Heart left ventricle (tissue), 16 donors: ENCODE results near the gene SIGLEC1. TPM values are rescaled to one million over a fixed set of nuclear protein-coding genes. Genes with fewer than 3 reads are reported as not detected.

Source experiments
- ATAC-seq, 4 donors: fragments of 200-7000 bp; cut with Tn5 transposase; one replicate each; pipeline ENCODE4 v1.9.1; 2020 to 2022; ENCODE audit warnings: moderate library complexity in 4 of 4, mild to moderate bottlenecking in 3 of 4, moderate number of reproducible peaks in 1 of 4
- DNase-seq, 5 donors: peaks; one replicate each; pipeline ENCODE4 v3.0.0-alpha.2; 2020
- H3K27ac ChIP-seq, 12 donors: fragments of 200-600 bp; sonication (generic) in 4 of 12; one replicate each; pipeline versions ENCODE4 v1.5.0 to v1.8.0; 2016 to 2022; ENCODE audit warnings: mild to moderate bottlenecking in 2 of 12
- H3K27me3 ChIP-seq, 9 donors: fragments of 200-600 bp; sonication (generic) in 2 of 9; one replicate each; pipeline versions ENCODE4 v1.5.1 to v1.8.0; 2016 to 2022; ENCODE audit warnings: mild to moderate bottlenecking in 3 of 9
- H3K36me3 ChIP-seq, 9 donors: fragments of 200-600 bp; sonication (generic) in 2 of 9; one replicate each; pipeline versions ENCODE4 v1.5.0 to v1.8.0; 2018 to 2022; ENCODE audit warnings: mild to moderate bottlenecking in 2 of 9
- H3K4me1 ChIP-seq, 12 donors: fragments of 200-600 bp; sonication (generic) in 4 of 12; one replicate each; pipeline versions ENCODE4 v1.5.0 to v1.8.0; 2016 to 2022; ENCODE audit warnings: mild to moderate bottlenecking in 3 of 12
- H3K4me3 ChIP-seq, 12 donors: fragments of 200-600 bp; sonication (generic) in 4 of 12; one replicate each; pipeline versions ENCODE4 v1.5.0 to v1.8.0; 2017 to 2022; ENCODE audit warnings: mild to moderate bottlenecking in 9 of 12, moderate library complexity in 4 of 12
- H3K9me3 ChIP-seq, 12 donors: fragments of 200-600 bp; sonication (generic) in 4 of 12; one replicate each; pipeline versions ENCODE4 v1.5.0 to v1.8.0; 2016 to 2022; ENCODE audit warnings: mild to moderate bottlenecking in 1 of 12
- CTCF ChIP-seq, 12 donors: fragments of 200-600 bp; sonication (generic) in 4 of 12; IDR thresholded peaks; one replicate each; pipeline versions ENCODE4 v1.5.0 to v1.8.0; 2018 to 2022; ENCODE audit warnings: antibody characterized with exemption in 12 of 12, mild to moderate bottlenecking in 5 of 12
- POLR2A ChIP-seq, 2 donors: fragments of 450-650 bp; IDR thresholded peaks; one replicate each; pipeline ENCODE4 v1.6.1; 2017; ENCODE audit warnings: antibody characterized with exemption in 2 of 2, mild to moderate bottlenecking in 2 of 2, moderate library complexity in 2 of 2
- WGBS, 4 donors: extraction: QIAGEN DNeasy Blood & Tissue Kit in 2 of 4; methylation state at CpG; one replicate each; pipeline versions ENCODE4 v1.1.5 to v1.1.7; 2013 to 2018; 5-methylcytosine and 5-hydroxymethylcytosine counted together
- intact Hi-C, 10 donors: fragments of 100-400 bp; cut with DNase I; formaldehyde crosslinking; loops; one replicate each; pipeline versions ENCODE4 v1.11.1 to v1.14.2; 2022
- polyA plus RNA-seq, 2 donors: library from polyadenylated mRNA; stranded (reverse); fragments of 200-250 nt; gene quantifications; one replicate each; pipeline ENCODE4 v1.2.3, GENCODE V29; 2013
- total RNA-seq, 9 donors: library from RNA; depleted of rRNA in 2 of 9; stranded (reverse); fragments of >200 nt in 2 of 9; fragmentation: NEBNext Ultra II Directional in 3 of 9; extraction: Animal tissue kit (Norgen Biotek cat#: 25700) in 3 of 9; gene quantifications; one replicate each; pipeline versions ENCODE4 v1.1.0 to v1.2.4, GENCODE V29; 2016 to 2023
- donor health status: ischemic (EF 13 %, LVEDD 7.1; RV severe dilation, severe dysfunction).
- donor health status: healthy with polysubstance abuse.
- donor health status: DM: no; HTN: yes; CAD: no.
- donor health status: DM: no; HTN: no; CAD: no.
- donor health status: ischemic (EF 25% LVEDD 6.9; RV normal size, moderate dysfunction).
- donor health status: ischemic (EF 25% LVEDD 5.7; RV mildly dilated, moderate dysfunction).
- donor health status: healthy.
- donor health status: DM: yes; HTN: yes; CAD: no.
- donor health status: ischemic (EF 35%, LVEDD 5.7; RV mildly dilated, moderate dysfunction).
- donor health status: nonischemic (EF 11% LVEDD 7.7; RV severe dilation, severe dysfunction).
- donor health status: DM: yes; HTN: yes; CAD: no.
- donor health status: PGD.
- donor health status: ischemic (EF 29% LVEDD 5.4; RV normal size, mild dysfunction).
- donor health status: nonischemic (EF 23%, LVEDD 6.1; RV moderate dilation, normal function).

The SIGLEC1 gene
- total and polyA plus RNA-seq, 11 donors: 1.5 to 51.9 (median 5.7) TPM

- intact Hi-C loops: no loop called here
- DNase-seq: peak in 2 of 5 donors; percentile 42 to 56
- Histone ChIP-seq H3K27me3 (peaks cover 0 to 18% (median 0%) of the 10 kb centered on the region in 9 donors), H3K4me1 (peaks cover 0 to 81% (median 40%) of the 10 kb centered on the region in 12 donors), H3K36me3 (peaks cover 0 to 6% (median 0%) of the 10 kb centered on the region in 9 donors), H3K9me3 (no peaks in the 10 kb centered on the region), H3K4me3 (peak within 1 kb of the TSS; percentile 51 to 91 (median 70)), H3K27ac (peak within 1 kb of the TSS; percentile 73 to 96 (median 94))
- ATAC-seq: peak in 2 of 4 donors; percentile 24 to 33
- 1 to 9% (median 7%) methylated on average over 20 to 67 of the region's 67 CpGs for WGBS, 4 donors
- TF ChIP-seq CTCF (IDR thresholded peaks at IDR 0.05) (no peak), POLR2A (IDR thresholded peaks at IDR 0.05) (no peak)
Observed at GRCh38 chr20:3732327-3733118, 20.1 kb upstream of the SIGLEC1 start, which contains the start of gene HSPA12B. HSPA12B (plus strand) TSS chr20:3732685; CDS start chr20:3738675, 5,990 bp downstream.

- no peaks in the 10 kb centered on the region for H3K9me3 ChIP-seq
- intact Hi-C loops: no loop called here
- H3K4me3 ChIP-seq: peak overlapping the region in 8 of 12 donors; percentile 28 to 91 (median 66)
- DNase-seq: peak in 1 of 5 donors; percentile 29
- H3K4me1 ChIP-seq: peaks cover 0 to 81% (median 44%) of the 10 kb centered on the region in 12 donors
- peaks cover 0 to 22% (median 0%) of the 10 kb centered on the region in 9 donors for H3K27me3 ChIP-seq
- 66 to 87% (median 69%) methylated on average over 8 to 16 of the region's 16 CpGs for WGBS, 4 donors
- ATAC-seq: no peak
- TF ChIP-seq CTCF (IDR thresholded peaks at IDR 0.05) (no peak), POLR2A (IDR thresholded peaks at IDR 0.05) (no peak)
- H3K36me3 ChIP-seq: peaks cover 0 to 6% (median 0%) of the 10 kb centered on the region in 9 donors
- H3K27ac ChIP-seq: peak overlapping the region in 11 of 12 donors; percentile 60 to 96 (median 92)
Observed at GRCh38 chr20:3731944-3732326, 19.5 kb upstream of the SIGLEC1 start.

GRCh38 chr20:3730803-3731672 is 18.6 kb upstream of the SIGLEC1 start:
- ATAC-seq (no peak), DNase-seq (peak in 3 of 5 donors; percentile 19 to 31 (median 23))
- 85 to 90% (median 86%) methylated on average over 12 of the region's 12 CpGs for WGBS, 4 donors
- Histone ChIP-seq H3K4me1 (peaks cover 0 to 74% (median 43%) of the 10 kb centered on the region in 12 donors), H3K36me3 (peaks cover 0 to 2% (median 0%) of the 10 kb centered on the region in 9 donors), H3K9me3 (no peaks in the 10 kb centered on the region), H3K4me3 (no peak overlapping the region), H3K27ac (peak overlapping the region in 9 of 12 donors; percentile 38 to 96 (median 76)), H3K27me3 (peaks cover 0 to 22% (median 0%) of the 10 kb centered on the region in 9 donors)
- intact Hi-C loops: loop anchor here in 1 of 10 donors (1.0 kb wide), 1 partner anchor 8 kb away; no protein-coding TSS in a partner anchor
- TF ChIP-seq CTCF (IDR thresholded peaks at IDR 0.05) (no peak), POLR2A (IDR thresholded peaks at IDR 0.05) (no peak)
